ENCODE measurements around the gene GPR132. TPM values are rescaled to one million over a fixed set of nuclear protein-coding genes. Genes with fewer than 3 reads are reported as not detected.

Gene GPR132
- total and polyA plus RNA-seq, 2 of the 13 experiments (the other 11 are each of a cell fraction or from before 2014, with no cell fraction given), result not detected

GRCh38 chr14:105092171-105093037, 27.2 kb upstream of the GPR132 start:
- DNase-seq (ENCODE audit: low spot score) (no peak), FAIRE-seq (no peak), ATAC-seq (no peak)
- H3K4me3 ChIP-seq (replicated peaks in 1 of 3; ENCODE audit: insufficient read depth in 1 of 3, low read depth in 2 of 3, low read length in 3 of 3), result peak overlapping the region in 1 of 3 experiments; percentile 63; a peak in 1 of 6 replicates
- in situ Hi-C loops (cut with HindIII; ENCODE audit: extremely low pct_ligation_motif_present, low pct_unique_long_range_greater_than_20kb) (loop anchor here (10.0 kb wide), 1 partner anchor 52 kb away; no protein-coding TSS in a partner anchor), intact Hi-C loops (cut with micrococcal nuclease; ENCODE audit: unreplicated experiment) (loop anchor here (5.0 kb wide), 1 partner anchor 95 kb away; no protein-coding TSS in a partner anchor)
- H4K20me1 ChIP-seq (ENCODE audit: insufficient read depth, low read length), result peaks cover 5% of the 10 kb centered on the region; the same call in 1 of the 2 replicates
- no peaks in the 10 kb centered on the region for H3K79me2 ChIP-seq (ENCODE audit: insufficient read depth, low read length)
- CTCF ChIA-PET (ENCODE audit: low intra/inter-chr PET ratio, low total read pairs), result interaction anchor here (1.0 kb wide), 1 partner anchor 260 kb away, joined by 4 read pairs; no protein-coding TSS in a partner anchor
- peaks cover 51% of the 10 kb centered on the region for H3K4me1 ChIP-seq (ENCODE audit: insufficient read depth, low read length)
- POLR2A ChIA-PET, result no interaction called here
- H2AFZ ChIP-seq (ENCODE audit: low read length), result no peak overlapping the region
- no TSS peak for BruUV-seq (replicated peaks)
- no peak overlapping the region for H3K9ac ChIP-seq (ENCODE audit: insufficient read depth, low read depth, low read length)
- no peaks in the 10 kb centered on the region for H3K36me3 ChIP-seq (replicated peaks in 1 of 2; ENCODE audit: control insufficient read depth in 1 of 2, insufficient read depth in 2 of 2, low read length in 2 of 2)
- H3K4me2 ChIP-seq (ENCODE audit: low read depth, low read length), result peak overlapping the region; percentile 62
- WGBS (ENCODE audit: low lambda C conversion rate), result 29% methylated on average over 10 of the region's 25 CpGs
- TF ChIP-seq, protein P1, sequence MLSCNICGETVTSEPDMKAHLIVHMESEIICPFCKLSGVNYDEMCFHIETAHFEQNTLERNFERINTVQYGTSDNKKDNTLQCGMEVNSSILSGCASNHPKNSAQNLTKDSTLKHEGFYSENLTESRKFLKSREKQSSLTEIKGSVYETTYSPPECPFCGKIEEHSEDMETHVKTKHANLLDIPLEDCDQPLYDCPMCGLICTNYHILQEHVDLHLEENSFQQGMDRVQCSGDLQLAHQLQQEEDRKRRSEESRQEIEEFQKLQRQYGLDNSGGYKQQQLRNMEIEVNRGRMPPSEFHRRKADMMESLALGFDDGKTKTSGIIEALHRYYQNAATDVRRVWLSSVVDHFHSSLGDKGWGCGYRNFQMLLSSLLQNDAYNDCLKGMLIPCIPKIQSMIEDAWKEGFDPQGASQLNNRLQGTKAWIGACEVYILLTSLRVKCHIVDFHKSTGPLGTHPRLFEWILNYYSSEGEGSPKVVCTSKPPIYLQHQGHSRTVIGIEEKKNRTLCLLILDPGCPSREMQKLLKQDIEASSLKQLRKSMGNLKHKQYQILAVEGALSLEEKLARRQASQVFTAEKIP (CRISPR knock-in tag; IDR thresholded peaks at IDR 0.05; ENCODE audit: borderline replicate concordance), result no peak
- TF ChIP-seq ZFY (CRISPR knock-in tag; IDR thresholded peaks at IDR 0.05), result 0 out of 2 replicates have a peak, but pooled peaks have one; percentile 8
- TF ChIP-seq SRY (CRISPR knock-in tag; IDR thresholded peaks at IDR 0.05), result no peak
- peak; percentile 92 for TF ChIP-seq ZBTB33 (CRISPR knock-in tag; IDR thresholded peaks at IDR 0.05)
- peaks cover 10 to 53% of the 10 kb centered on the region in 2 experiments; a peak in 4 of 5 replicates for H3K27me3 ChIP-seq (ENCODE audit: control insufficient read depth in 1 of 2, insufficient read depth in 2 of 2, low read length in 2 of 2)
- no peak overlapping the region for H3K27ac ChIP-seq (ENCODE audit: extremely low read length, insufficient read depth, low read length)
- no peaks in the 10 kb centered on the region for H3K9me3 ChIP-seq (ENCODE audit: low read length)

Data from HepG2 (cell line).